Fibroblast of lung (primary cell): Measurements from ENCODE around the gene S100A7A. TPM values are rescaled to one million over a fixed set of nuclear protein-coding genes. Genes with fewer than 3 reads are reported as not detected.

Experiments
- DNase-seq, 2 donors: peaks; one replicate each; pipeline versions ENCODE4 v3.0.0 to v3.0.0-alpha.2; 2010; ENCODE audit warnings: low read depth in 2 of 2
- H2AFZ ChIP-seq: 2 replicates; pipeline ENCODE4 v1.5.1; 2012; ENCODE audit warnings: low read length, control low read depth, inconsistent platforms
- H3K27ac ChIP-seq: 2 replicates; pipeline ENCODE4 v1.5.1; 2011; ENCODE audit warnings: low read length, control low read depth; ENCODE audit not compliant: insufficient read depth
- H3K27me3 ChIP-seq: 2 replicates; pipeline ENCODE4 v1.5.1; 2011; ENCODE audit warnings: mild to moderate bottlenecking, low read length; ENCODE audit not compliant: control insufficient read depth, insufficient read depth
- H3K36me3 ChIP-seq: 2 replicates; pipeline ENCODE4 v1.5.1; 2011; ENCODE audit warnings: low read length; ENCODE audit not compliant: control insufficient read depth, insufficient read depth
- H3K4me1 ChIP-seq: 2 replicates; pipeline ENCODE4 v1.5.1; 2011; ENCODE audit warnings: low read length; ENCODE audit not compliant: control insufficient read depth, insufficient read depth; ENCODE audit errors: extremely low read depth
- H3K4me2 ChIP-seq: 2 replicates; pipeline ENCODE4 v1.5.1; 2011; ENCODE audit warnings: low read length, control low read depth; ENCODE audit not compliant: insufficient read depth; ENCODE audit errors: extremely low read depth
- H3K4me3 ChIP-seq, 4 experiments: fragments of 200-600 bp in 1 of 4; sonication (generic) in 1 of 4; replicated peaks in 1 of 4; 2 replicates each; pipeline ENCODE4 v1.5.1; 2011 to 2016; ENCODE audit warnings: low read length in 4 of 4, low read depth in 3 of 4, mild to moderate bottlenecking in 3 of 4, control low read depth in 2 of 4, inconsistent platforms in 1 of 4, mixed read lengths in 1 of 4; ENCODE audit not compliant: insufficient read depth in 1 of 4; ENCODE audit errors: control extremely low read depth in 1 of 4
- H3K79me2 ChIP-seq: 2 replicates; pipeline ENCODE4 v1.5.1; 2012; ENCODE audit warnings: mild to moderate bottlenecking, low read length, inconsistent platforms; ENCODE audit not compliant: control insufficient read depth, insufficient read depth
- H3K9ac ChIP-seq: 2 replicates; pipeline ENCODE4 v1.5.1; 2011; ENCODE audit warnings: mild to moderate bottlenecking, low read length, control low read depth; ENCODE audit not compliant: insufficient read depth
- H3K9me3 ChIP-seq: 2 replicates; pipeline ENCODE4 v1.5.1; 2012; ENCODE audit warnings: low read depth, low read length; ENCODE audit not compliant: control insufficient read depth, insufficient read depth
- H4K20me1 ChIP-seq: 2 replicates; pipeline ENCODE4 v1.5.1; 2011; ENCODE audit warnings: low read length; ENCODE audit not compliant: control insufficient read depth, insufficient read depth; ENCODE audit errors: extremely low read depth
- EZH2 ChIP-seq: IDR thresholded peaks from 2 replicates; pipeline ENCODE4 v1.5.1; 2012; ENCODE audit warnings: low read length, control low read depth, mild to moderate bottlenecking; ENCODE audit errors: missing control alignments
- polyA plus RNA-seq, 2 donors: library from polyadenylated mRNA; depleted of rRNA in 1 of 2; stranded (reverse) in 1 of 2; unstranded in 1 of 2; fragments of >200 nt; gene quantifications; 2 replicates each; pipeline ENCODE4 v1.2.1, GENCODE V29; 2011 to 2012; ENCODE audit warnings: missing spikeins in 1 of 2
- total RNA-seq: library from RNA; depleted of rRNA; stranded (reverse); fragments of >200 nt; gene quantifications from 2 replicates; pipeline ENCODE4 v1.2.1, GENCODE V29; 2014
- TF ChIP-seq, protein P1 (sequence below), 2 donors: IDR thresholded peaks in 1 of 2; conservative IDR thresholded peaks in 1 of 2; 1 replicate in 1 of 2; 2 replicates in 1 of 2; pipeline ENCODE4 v1.5.1; 2011 to 2012; ENCODE audit warnings: low read length in 2 of 2, control low read depth in 1 of 2, inconsistent platforms in 1 of 2, low read depth in 1 of 2, mild to moderate bottlenecking in 1 of 2

S100A7A gene
- total and polyA plus RNA-seq, 2 donors (not counting 1 experiment from before 2014, with no cell fraction given): not detected

DNA sequence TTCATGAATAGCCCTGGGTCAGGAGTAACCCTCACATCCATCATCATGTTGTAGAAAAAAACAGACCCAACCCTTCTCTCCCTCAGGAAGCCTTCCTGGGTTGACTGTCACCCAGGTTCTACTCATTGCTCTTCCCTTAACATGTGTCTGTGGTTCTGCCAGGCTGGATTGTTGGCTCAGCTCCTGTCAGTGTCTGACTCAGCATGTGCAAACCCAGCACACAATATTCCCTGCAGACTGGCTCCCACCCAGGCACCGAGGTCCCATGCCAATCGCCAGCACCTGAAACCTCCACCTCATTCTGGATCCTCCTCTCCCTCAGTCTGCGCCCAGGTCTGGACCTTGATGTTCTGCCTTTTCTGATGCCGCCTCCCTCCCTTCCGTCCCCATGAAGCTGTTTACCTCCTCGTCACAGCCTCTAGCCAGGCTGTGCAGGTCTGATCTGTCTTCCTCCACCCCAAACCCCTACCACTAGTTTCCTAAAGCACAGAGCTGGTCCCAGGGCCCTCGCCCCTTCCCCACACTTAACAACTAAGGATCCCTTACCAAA, 21.1 kb upstream of the S100A7A start:
- TF ChIP-seq EZH2: no peak
- TF ChIP-seq, protein P1, sequence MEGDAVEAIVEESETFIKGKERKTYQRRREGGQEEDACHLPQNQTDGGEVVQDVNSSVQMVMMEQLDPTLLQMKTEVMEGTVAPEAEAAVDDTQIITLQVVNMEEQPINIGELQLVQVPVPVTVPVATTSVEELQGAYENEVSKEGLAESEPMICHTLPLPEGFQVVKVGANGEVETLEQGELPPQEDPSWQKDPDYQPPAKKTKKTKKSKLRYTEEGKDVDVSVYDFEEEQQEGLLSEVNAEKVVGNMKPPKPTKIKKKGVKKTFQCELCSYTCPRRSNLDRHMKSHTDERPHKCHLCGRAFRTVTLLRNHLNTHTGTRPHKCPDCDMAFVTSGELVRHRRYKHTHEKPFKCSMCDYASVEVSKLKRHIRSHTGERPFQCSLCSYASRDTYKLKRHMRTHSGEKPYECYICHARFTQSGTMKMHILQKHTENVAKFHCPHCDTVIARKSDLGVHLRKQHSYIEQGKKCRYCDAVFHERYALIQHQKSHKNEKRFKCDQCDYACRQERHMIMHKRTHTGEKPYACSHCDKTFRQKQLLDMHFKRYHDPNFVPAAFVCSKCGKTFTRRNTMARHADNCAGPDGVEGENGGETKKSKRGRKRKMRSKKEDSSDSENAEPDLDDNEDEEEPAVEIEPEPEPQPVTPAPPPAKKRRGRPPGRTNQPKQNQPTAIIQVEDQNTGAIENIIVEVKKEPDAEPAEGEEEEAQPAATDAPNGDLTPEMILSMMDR (conservative IDR thresholded peaks at IDR 0.05 in 1 of 2, IDR thresholded peaks at IDR 0.05 in 1 of 2; ENCODE audit: low read depth in 1 of 2, low read length in 2 of 2): no peak
- DNase-seq: no peak

GRCh38 chr1:153395776-153396175, 20.5 kb upstream of the S100A7A start:
- TF ChIP-seq, protein P1 (conservative IDR thresholded peaks at IDR 0.05 in 1 of 2, IDR thresholded peaks at IDR 0.05 in 1 of 2; ENCODE audit: low read depth in 1 of 2, low read length in 2 of 2): no peak
- TF ChIP-seq EZH2: no peak
- no peaks in the 10 kb centered on the region for H3K79me2 ChIP-seq
- H3K4me3 ChIP-seq: no peak overlapping the region
- no peak overlapping the region for H3K4me2 ChIP-seq
- H3K4me1 ChIP-seq: no peaks in the 10 kb centered on the region
- H3K27me3 ChIP-seq: peaks cover 6% of the 10 kb centered on the region
- H3K9ac ChIP-seq: no peak overlapping the region
- no peak overlapping the region for H2AFZ ChIP-seq
- H4K20me1 ChIP-seq: no peaks in the 10 kb centered on the region
- H3K9me3 ChIP-seq: no peaks in the 10 kb centered on the region
- no peak overlapping the region for H3K27ac ChIP-seq
- no peak for DNase-seq
- H3K36me3 ChIP-seq: no peaks in the 10 kb centered on the region

More for the DNA sequence above, 21.1 kb upstream of the S100A7A start:
- Histone ChIP-seq H3K9me3 (no peaks in the 10 kb centered on the region), H3K9ac (no peak overlapping the region), H3K79me2 (no peaks in the 10 kb centered on the region), H3K4me3 (no peak overlapping the region), H3K27me3 (peaks cover 6% of the 10 kb centered on the region), H3K27ac (no peak overlapping the region), H4K20me1 (no peaks in the 10 kb centered on the region), H3K36me3 (no peaks in the 10 kb centered on the region), H2AFZ (no peak overlapping the region), H3K4me2 (no peak overlapping the region), H3K4me1 (no peaks in the 10 kb centered on the region)

- Histone ChIP-seq H3K36me3 (no peaks in the 10 kb centered on the region), H3K9ac (no peak overlapping the region), H4K20me1 (no peaks in the 10 kb centered on the region), H3K4me3 (no peak overlapping the region), H3K79me2 (no peaks in the 10 kb centered on the region), H3K4me1 (no peaks in the 10 kb centered on the region), H3K4me2 (no peak overlapping the region), H3K27me3 (peaks cover 4% of the 10 kb centered on the region), H2AFZ (no peak overlapping the region), H3K27ac (no peak overlapping the region), H3K9me3 (no peaks in the 10 kb centered on the region)
- TF ChIP-seq, protein P1 (conservative IDR thresholded peaks at IDR 0.05 in 1 of 2, IDR thresholded peaks at IDR 0.05 in 1 of 2; ENCODE audit: low read depth in 1 of 2, low read length in 2 of 2): no peak
- TF ChIP-seq EZH2: no peak
- DNase-seq: no peak
Measured at GRCh38 chr1:153396461-153396860, 19.9 kb upstream of the S100A7A start.
